ENCODE results near the gene EIF4H. TPM values are rescaled to one million over a fixed set of nuclear protein-coding genes. Genes with fewer than 3 reads are reported as not detected.
A peak's percentile ranks its signal among the peaks of the same experiment; 100 is the strongest.

EIF4H gene
- total RNA-seq = 205 and 208 TPM in 2 replicates
- long read RNA-seq, transcript EIF4H-202 (6 exons, 2,503 nt) = major isoform, 936 of 1,059 reads
- long read RNA-seq, transcript EIF4H-201 (7 exons, 2,679 nt) = minor isoform, 38 of 1,059 reads
- long read RNA-seq, partial matches to known transcripts = 73 of 1,059 reads
- long read RNA-seq, other reads (novel, unspliced or antisense) = 11 of 1,059 reads

DNA sequence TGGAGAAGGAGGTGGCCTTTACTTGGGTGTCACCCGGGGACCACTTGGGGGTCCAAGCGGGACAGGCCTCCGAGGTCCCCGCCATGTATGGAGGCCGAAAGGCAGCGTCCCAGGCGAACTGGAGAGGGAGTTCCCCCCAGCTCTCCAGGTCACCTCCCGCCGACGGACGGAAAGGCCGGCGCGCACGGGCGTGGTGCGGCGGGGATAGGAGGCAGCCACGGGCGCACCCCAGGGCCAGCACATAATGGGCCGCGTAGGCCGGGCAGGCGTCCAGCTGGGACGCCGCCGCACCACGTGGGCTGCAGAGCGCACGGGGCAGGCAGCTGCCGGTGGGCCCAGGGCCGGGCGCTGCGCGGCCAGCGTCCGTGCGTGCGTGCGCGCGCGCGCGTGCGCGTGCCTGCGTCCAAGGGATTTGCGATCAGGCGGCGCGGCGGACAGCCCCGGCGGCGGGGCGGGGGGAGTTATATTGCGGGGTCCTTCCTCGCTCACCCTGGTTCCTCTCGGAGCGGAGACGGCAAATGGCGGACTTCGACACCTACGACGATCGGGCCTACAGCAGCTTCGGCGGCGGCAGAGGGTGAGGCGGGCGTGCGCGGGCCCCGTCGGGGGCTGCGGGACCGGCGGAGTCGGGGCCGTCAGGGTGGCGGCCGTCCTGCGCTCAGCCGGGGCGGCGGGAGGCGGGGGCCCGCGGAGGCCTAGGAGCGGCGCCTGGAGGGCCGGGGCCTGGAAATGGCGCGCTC is at the start of gene EIF4H:
Gene EIF4H (plus strand): TSS at position 491 of the 740 bp plus-strand sequence. CDS start 28 bp downstream, at position 519.
- Mint-ChIP-seq H3K27ac (ENCODE audit: unreplicated experiment) (peak within 1 kb of the TSS; percentile 89), H3K4me3 (ENCODE audit: unreplicated experiment) (peak within 1 kb of the TSS; percentile 85), H3K4me1 (ENCODE audit: unreplicated experiment) (peaks cover 36% of the 10 kb centered on the region), H3K9me3 (ENCODE audit: unreplicated experiment) (no peaks in the 10 kb centered on the region), H3K27me3 (ENCODE audit: unreplicated experiment) (no peaks in the 10 kb centered on the region), H3K36me3 (ENCODE audit: unreplicated experiment) (peaks cover 8% of the 10 kb centered on the region)
- TF ChIP-seq, protein P1, sequence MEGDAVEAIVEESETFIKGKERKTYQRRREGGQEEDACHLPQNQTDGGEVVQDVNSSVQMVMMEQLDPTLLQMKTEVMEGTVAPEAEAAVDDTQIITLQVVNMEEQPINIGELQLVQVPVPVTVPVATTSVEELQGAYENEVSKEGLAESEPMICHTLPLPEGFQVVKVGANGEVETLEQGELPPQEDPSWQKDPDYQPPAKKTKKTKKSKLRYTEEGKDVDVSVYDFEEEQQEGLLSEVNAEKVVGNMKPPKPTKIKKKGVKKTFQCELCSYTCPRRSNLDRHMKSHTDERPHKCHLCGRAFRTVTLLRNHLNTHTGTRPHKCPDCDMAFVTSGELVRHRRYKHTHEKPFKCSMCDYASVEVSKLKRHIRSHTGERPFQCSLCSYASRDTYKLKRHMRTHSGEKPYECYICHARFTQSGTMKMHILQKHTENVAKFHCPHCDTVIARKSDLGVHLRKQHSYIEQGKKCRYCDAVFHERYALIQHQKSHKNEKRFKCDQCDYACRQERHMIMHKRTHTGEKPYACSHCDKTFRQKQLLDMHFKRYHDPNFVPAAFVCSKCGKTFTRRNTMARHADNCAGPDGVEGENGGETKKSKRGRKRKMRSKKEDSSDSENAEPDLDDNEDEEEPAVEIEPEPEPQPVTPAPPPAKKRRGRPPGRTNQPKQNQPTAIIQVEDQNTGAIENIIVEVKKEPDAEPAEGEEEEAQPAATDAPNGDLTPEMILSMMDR (IDR thresholded peaks at IDR 0.05) = no peak
- peak; percentile 99 for DNase-seq (ENCODE audit: extremely low spot score, unreplicated experiment)

DNA sequence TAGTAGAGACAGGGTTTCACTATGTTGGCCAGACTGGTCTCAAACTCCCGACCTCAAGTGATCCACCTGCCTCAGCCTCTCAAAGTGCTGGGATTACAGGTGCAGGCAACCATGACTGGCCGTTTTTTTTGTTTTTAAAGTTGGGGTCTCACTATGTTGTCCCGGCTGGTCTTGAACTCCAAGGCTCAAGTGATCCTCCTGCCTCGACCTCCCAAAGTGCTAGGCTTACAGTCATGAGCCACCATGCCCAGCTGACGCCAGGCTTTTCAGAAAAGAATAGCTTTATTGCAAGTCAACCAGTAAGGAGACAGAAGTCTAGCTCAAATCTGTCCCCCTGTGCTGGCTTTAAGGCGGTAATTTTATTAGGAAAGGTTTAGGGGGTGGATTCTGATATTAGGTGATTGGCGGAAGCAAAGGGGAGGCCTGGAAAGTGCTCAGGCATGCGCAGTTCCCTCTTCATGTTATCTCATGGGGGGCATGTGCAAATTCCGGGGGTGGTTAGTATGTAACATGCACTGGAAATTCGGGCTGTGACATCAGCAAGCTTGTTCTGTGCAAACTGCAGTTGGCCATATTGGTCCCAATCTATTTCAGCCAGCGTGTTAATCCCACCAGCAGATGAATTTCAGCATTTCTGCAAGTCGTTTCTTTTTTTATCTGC is 47.8 kb upstream of the EIF4H start:
- no peak for DNase-seq (ENCODE audit: extremely low spot score, unreplicated experiment)
- Mint-ChIP-seq H3K4me1 (ENCODE audit: unreplicated experiment) (no peaks in the 10 kb centered on the region), H3K4me3 (ENCODE audit: unreplicated experiment) (no peak overlapping the region), H3K27me3 (ENCODE audit: unreplicated experiment) (no peaks in the 10 kb centered on the region), H3K36me3 (ENCODE audit: unreplicated experiment) (peaks cover 3% of the 10 kb centered on the region), H3K9me3 (ENCODE audit: unreplicated experiment) (no peaks in the 10 kb centered on the region), H3K27ac (ENCODE audit: unreplicated experiment) (no peak overlapping the region)
- TF ChIP-seq, protein P1 (IDR thresholded peaks at IDR 0.05) = no peak

DNA sequence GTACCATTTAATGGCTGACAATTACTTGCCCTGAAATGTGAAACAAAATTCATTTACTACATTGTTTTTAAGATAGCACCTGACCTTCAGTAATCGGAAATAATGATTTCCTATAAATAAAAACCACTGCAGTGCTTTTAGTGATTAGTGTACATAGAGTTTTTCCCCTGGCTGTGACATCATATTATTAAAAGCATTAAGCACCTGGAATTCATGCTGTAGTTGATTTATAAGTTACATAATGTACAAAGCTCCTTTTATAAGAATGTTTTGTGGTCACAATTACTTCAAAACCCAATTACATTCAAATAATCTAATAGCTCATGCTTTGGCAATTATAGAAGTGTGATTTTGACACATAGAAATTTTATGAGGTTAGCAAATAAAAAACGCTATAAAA is 44.3 kb upstream of the EIF4H start:
- H3K4me1 Mint-ChIP-seq (ENCODE audit: unreplicated experiment) = no peaks in the 10 kb centered on the region
- H3K36me3 Mint-ChIP-seq (ENCODE audit: unreplicated experiment) = no peaks in the 10 kb centered on the region
- H3K27ac Mint-ChIP-seq (ENCODE audit: unreplicated experiment) = no peak overlapping the region
- H3K9me3 Mint-ChIP-seq (ENCODE audit: unreplicated experiment) = no peaks in the 10 kb centered on the region
- DNase-seq (ENCODE audit: extremely low spot score, unreplicated experiment) = no peak
- TF ChIP-seq, protein P1 (IDR thresholded peaks at IDR 0.05) = no peak
- no peak overlapping the region for H3K4me3 Mint-ChIP-seq (ENCODE audit: unreplicated experiment)
- peaks cover 2% of the 10 kb centered on the region for H3K27me3 Mint-ChIP-seq (ENCODE audit: unreplicated experiment)

DNA sequence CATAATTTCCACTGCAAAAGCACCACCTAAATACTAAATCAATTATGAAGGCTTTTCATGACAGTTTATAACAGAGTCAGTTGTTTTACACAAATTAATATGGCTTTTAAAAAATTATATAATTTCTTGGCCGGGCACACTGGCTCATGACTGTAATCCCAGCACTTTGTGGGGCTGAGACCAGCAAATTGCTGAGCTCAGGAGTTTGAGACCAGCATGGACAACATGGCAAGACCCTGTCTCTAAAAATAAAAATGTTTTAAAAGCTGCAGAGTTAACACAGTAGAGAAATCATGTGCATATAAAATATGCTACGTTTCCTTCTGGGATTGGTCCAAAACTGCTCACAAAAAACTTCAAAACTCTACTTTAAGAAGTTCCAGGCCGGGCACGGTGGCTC is 43.6 kb upstream of the EIF4H start:
- no peaks in the 10 kb centered on the region for H3K9me3 Mint-ChIP-seq (ENCODE audit: unreplicated experiment)
- H3K36me3 Mint-ChIP-seq (ENCODE audit: unreplicated experiment) = no peaks in the 10 kb centered on the region
- H3K27me3 Mint-ChIP-seq (ENCODE audit: unreplicated experiment) = peaks cover 2% of the 10 kb centered on the region

More for the DNA sequence above, 43.6 kb upstream of the EIF4H start:
- no peak overlapping the region for H3K4me3 Mint-ChIP-seq (ENCODE audit: unreplicated experiment)
- TF ChIP-seq, protein P1 (IDR thresholded peaks at IDR 0.05) = no peak
- no peak overlapping the region for H3K27ac Mint-ChIP-seq (ENCODE audit: unreplicated experiment)
- no peaks in the 10 kb centered on the region for H3K4me1 Mint-ChIP-seq (ENCODE audit: unreplicated experiment)
- DNase-seq (ENCODE audit: extremely low spot score, unreplicated experiment) = no peak
